Endothelial cell of umbilical vein (primary cell): Measurements from ENCODE around the gene CMBL. TPM values are rescaled to one million over a fixed set of nuclear protein-coding genes. Genes with fewer than 3 reads are reported as not detected.

Experiments used
- BruUV-seq: library from RNA; stranded (reverse); fragments of 400-500 nt; replicated peaks from 2 replicates; lab custom pipeline; 2021; lab: Mats Ljungman, UMichigan
- CTCF ChIA-PET: fragments of 300-600, 350-600 bp; sonication (Branson Sonifier 250); formaldehyde crosslinking; loops from one replicate; lab custom pipeline; 2021; ENCODE audit warnings: antibody characterized with exemption, inconsistent platforms; lab: Charles Lee
- POLR2A ChIA-PET: fragments of 300-600, 350-600 bp; sonication (Branson Sonifier 250); formaldehyde crosslinking; loops from one replicate; lab custom pipeline; 2021; ENCODE audit warnings: antibody characterized with exemption, inconsistent platforms; lab: Charles Lee
- DNase-seq: peaks from one replicate; pipeline ENCODE4 v3.0.0-alpha.2; 2011; ENCODE audit warnings: low read depth, low spot score
- FAIRE-seq: peaks from 2 replicates; lab custom pipeline; 2011; peaks lifted over from hg19 to GRCh38; lab: Jason Lieb, UNC
- H2AFZ ChIP-seq: 2 replicates; pipeline ENCODE4 v1.6.0; 2012; ENCODE audit warnings: low read depth, low read length, control low read depth, inconsistent platforms
- H3K27ac ChIP-seq: 2 replicates; pipeline ENCODE4 v1.5.1; 2011; ENCODE audit warnings: low read depth, mild to moderate bottlenecking, control low read depth, low read length, moderate library complexity; ENCODE audit not compliant: insufficient read depth
- H3K27me3 ChIP-seq, 2 experiments: 2 replicates each; pipeline versions ENCODE4 v1.6.0 to v1.6.1; 2011; ENCODE audit warnings: low read length in 2 of 2, mixed read lengths in 1 of 2; ENCODE audit not compliant: control insufficient read depth in 2 of 2, insufficient read depth in 2 of 2
- H3K36me3 ChIP-seq, 2 experiments: 2 replicates in 1 of 2; 3 replicates in 1 of 2; pipeline ENCODE4 v1.5.1; 2011; ENCODE audit warnings: low read length in 2 of 2, mild to moderate bottlenecking in 1 of 2, moderate library complexity in 1 of 2; ENCODE audit not compliant: control insufficient read depth in 2 of 2, insufficient read depth in 2 of 2; ENCODE audit errors: extremely low read depth in 1 of 2
- H3K4me1 ChIP-seq: 3 replicates; pipeline ENCODE4 v1.5.1; 2011; ENCODE audit warnings: mild to moderate bottlenecking, low read length; ENCODE audit not compliant: control insufficient read depth, insufficient read depth; ENCODE audit errors: extremely low read depth
- H3K4me2 ChIP-seq: 2 replicates; pipeline ENCODE4 v1.6.1; 2011; ENCODE audit warnings: low read length, control low read depth, mixed read lengths; ENCODE audit not compliant: insufficient read depth
- H3K4me3 ChIP-seq, 3 experiments: fragments of 200-600 bp in 1 of 3; sonication (generic), shearing (Covaris generic) in 1 of 3; replicated peaks in 1 of 3; 2 replicates each; pipeline ENCODE4 v1.5.1; 2011 to 2016; ENCODE audit warnings: control low read depth in 3 of 3, low read length in 3 of 3, mild to moderate bottlenecking in 2 of 3, inconsistent platforms in 1 of 3, low read depth in 1 of 3, moderate library complexity in 1 of 3; ENCODE audit not compliant: insufficient read depth in 1 of 3
- H3K79me2 ChIP-seq: 2 replicates; pipeline ENCODE4 v1.6.0; 2012; ENCODE audit warnings: low read length, inconsistent platforms; ENCODE audit not compliant: control insufficient read depth, insufficient read depth
- H3K9ac ChIP-seq: replicated peaks from 2 replicates; pipeline ENCODE3; 2011; ENCODE audit warnings: low read length, control low read depth; ENCODE audit not compliant: insufficient read depth; ENCODE audit errors: extremely low read depth
- H3K9me1 ChIP-seq: replicated peaks from 3 replicates; pipeline ENCODE4 v1.6.0; 2011; ENCODE audit warnings: mild to moderate bottlenecking, low read length; ENCODE audit not compliant: control insufficient read depth, insufficient read depth; ENCODE audit errors: extremely low read depth
- H3K9me3 ChIP-seq: replicated peaks from 2 replicates; pipeline ENCODE4 v1.5.1; 2012; ENCODE audit warnings: low read length, inconsistent platforms; ENCODE audit not compliant: control insufficient read depth, insufficient read depth
- H4K20me1 ChIP-seq: replicated peaks from 2 replicates; pipeline ENCODE3; 2011; ENCODE audit warnings: mild to moderate bottlenecking, low read length; ENCODE audit not compliant: control insufficient read depth, insufficient read depth; ENCODE audit errors: extremely low read depth
- CTCF ChIP-seq, 2 donors: IDR thresholded peaks; 1 replicate in 1 of 2; 2 replicates in 1 of 2; pipeline ENCODE4 v1.5.1; 2011; ENCODE audit warnings: low read length in 2 of 2, mild to moderate bottlenecking in 2 of 2, moderate library complexity in 2 of 2, control low read depth in 1 of 2, inconsistent platforms in 1 of 2, low read depth in 1 of 2; ENCODE audit not compliant: insufficient read depth in 1 of 2; ENCODE audit errors: extremely low read depth in 1 of 2
- EZH2 ChIP-seq: IDR thresholded peaks from 2 replicates; pipeline ENCODE4 v1.6.1; 2012; ENCODE audit warnings: borderline replicate concordance, low read depth, mild to moderate bottlenecking, moderate library complexity, low read length, inconsistent platforms; ENCODE audit not compliant: severe bottlenecking
- FOS ChIP-seq: IDR thresholded peaks from 2 replicates; pipeline ENCODE4 v1.6.1; 2011; ENCODE audit warnings: mild to moderate bottlenecking, low read length, moderate library complexity, borderline replicate concordance; ENCODE audit not compliant: insufficient read depth
- GATA2 ChIP-seq: IDR thresholded peaks from 2 replicates; pipeline ENCODE4 v1.7.0; 2011; ENCODE audit warnings: low read depth, mild to moderate bottlenecking, moderate library complexity, mixed read lengths, low read length; ENCODE audit not compliant: insufficient read length, insufficient read depth
- JUN ChIP-seq: IDR thresholded peaks from 2 replicates; pipeline ENCODE4 v1.6.1; 2011; ENCODE audit warnings: borderline replicate concordance, low read depth; ENCODE audit not compliant: insufficient read length, insufficient read depth
- MAX ChIP-seq: IDR thresholded peaks from 2 replicates; pipeline ENCODE4 v1.6.1; 2011; ENCODE audit not compliant: insufficient read depth, insufficient read length
- MYC ChIP-seq: IDR thresholded peaks from one replicate; pipeline ENCODE4 v1.6.1; 2011; ENCODE audit warnings: mild to moderate bottlenecking, low read depth, low read length
- POLR2A ChIP-seq: IDR thresholded peaks from 2 replicates; pipeline ENCODE4 v1.6.1; 2012; ENCODE audit warnings: low read depth, mild to moderate bottlenecking, control low read depth, low read length
- POLR2AphosphoS5 ChIP-seq: IDR thresholded peaks from 2 replicates; pipeline ENCODE4 v1.6.1; 2012; ENCODE audit warnings: low read depth, mild to moderate bottlenecking, control low read depth, low read length, moderate library complexity; ENCODE audit not compliant: insufficient read depth
- dilution Hi-C: fragments of 300-500 bp; cut with MboI; formaldehyde crosslinking; loops from one replicate; pipeline ENCODE4 v1.15.0; 2019; ENCODE audit warnings: low sequenced_read_pairs; ENCODE audit not compliant: extremely low pct_ligation_motif_present
- intact Hi-C: fragments of 100-400 bp; cut with micrococcal nuclease; formaldehyde crosslinking; loops from one replicate; pipeline ENCODE4 v1.10.0; 2022
- polyA plus RNA-seq, 4 experiments: library from polyadenylated mRNA; depleted of rRNA in 3 of 4; stranded (reverse) in 3 of 4; unstranded in 1 of 4; fragments of >200 nt; gene quantifications; 2 replicates each; pipeline versions ENCODE4 v1.2.1 to v1.2.3, GENCODE V29; 2011 to 2012; ENCODE audit warnings: missing spikeins in 1 of 4
- total RNA-seq: library from RNA; stranded (reverse); gene quantifications from 2 replicates; pipeline ENCODE4 v1.2.3, GENCODE V29; 2021

The CMBL gene
- total and polyA plus RNA-seq, 2 donors (not counting 3 experiments of a cell fraction or from before 2014, with no cell fraction given), result 15.9 to 19.8 TPM

- H3K4me1 ChIP-seq, result peaks cover 2% of the 10 kb centered on the region
- no peak overlapping the region for H2AFZ ChIP-seq
- TF ChIP-seq GATA2, result no peak
- TF ChIP-seq MYC, result no peak
- no peak for TF ChIP-seq EZH2
- no peak for TF ChIP-seq JUN
- no peak for TF ChIP-seq FOS
- TF ChIP-seq POLR2AphosphoS5, result no peak
- TF ChIP-seq MAX, result no peak
- no peak for TF ChIP-seq CTCF (IDR thresholded peaks at IDR 0.05; ENCODE audit: extremely low read depth in 1 of 2, insufficient read depth in 1 of 2, low read depth in 1 of 2, low read length in 2 of 2)
- TF ChIP-seq POLR2A, result no peak
- no peak overlapping the region for H3K9ac ChIP-seq
- H3K79me2 ChIP-seq, result no peaks in the 10 kb centered on the region
- ChIA-PET CTCF (interaction anchor here (2.9 kb wide), 1 partner anchor 25 kb away, joined by 10 read pairs; no protein-coding TSS in a partner anchor), POLR2A (no interaction called here)
- DNase-seq, result no peak
- FAIRE-seq, result no peak
- no peak overlapping the region for H3K27ac ChIP-seq
- no peaks in the 10 kb centered on the region for H3K27me3 ChIP-seq
- no peak overlapping the region for H3K4me3 ChIP-seq
- no TSS peak for BruUV-seq
- dilution Hi-C loops (no loop called here), intact Hi-C loops (no loop called here)
- H3K9me1 ChIP-seq, result no peaks in the 10 kb centered on the region
- H4K20me1 ChIP-seq, result no peaks in the 10 kb centered on the region
- no peaks in the 10 kb centered on the region for H3K36me3 ChIP-seq
- H3K9me3 ChIP-seq, result no peaks in the 10 kb centered on the region
- no peak overlapping the region for H3K4me2 ChIP-seq
These were observed 1.1 kb upstream of the CMBL start for GRCh38 chr5:10308844-10309243.
